DOHH2 (cell line): ENCODE data around the gene C11orf42.

ENCODE experiments used
- CTCF ChIP-seq: fragments of 200-600 bp; sonication (generic); IDR thresholded peaks from one replicate; pipeline ENCODE4 v1.5.1; 2014; ENCODE audit warnings: antibody characterized with exemption, mild to moderate bottlenecking, low read depth, low read length; ENCODE audit not compliant: poor library complexity, severe bottlenecking
- EZH2phosphoT487 ChIP-seq: fragments of 200-600 bp; sonication (generic); IDR thresholded peaks from 2 replicates; pipeline ENCODE4 v1.6.1; 2017; ENCODE audit warnings: borderline replicate concordance, mild to moderate bottlenecking, antibody characterized with exemption, low read length, moderate library complexity, mixed read lengths

GRCh38 chr11:6238902-6239301, 33.5 kb downstream of the C11orf42 start, which contains the start of gene CNGA4:
- TF ChIP-seq CTCF (no peak), EZH2phosphoT487 (no peak)
